Breast epithelium (tissue), 3 donors: Measurements from ENCODE around the gene SLC16A8.

Experiments used
- POLR2A ChIP-seq: fragments of 450-650 bp; IDR thresholded peaks from one replicate; pipeline ENCODE4 v1.6.1; 2016; ENCODE audit warnings: antibody characterized with exemption, mild to moderate bottlenecking, moderate library complexity
- TF ChIP-seq, protein P1 (sequence below), 3 donors: fragments of 450-650 bp; IDR thresholded peaks; one replicate each; pipeline ENCODE4 v1.5.1; 2016 to 2017; ENCODE audit warnings: antibody characterized with exemption in 3 of 3, mild to moderate bottlenecking in 3 of 3, moderate library complexity in 3 of 3

DNA sequence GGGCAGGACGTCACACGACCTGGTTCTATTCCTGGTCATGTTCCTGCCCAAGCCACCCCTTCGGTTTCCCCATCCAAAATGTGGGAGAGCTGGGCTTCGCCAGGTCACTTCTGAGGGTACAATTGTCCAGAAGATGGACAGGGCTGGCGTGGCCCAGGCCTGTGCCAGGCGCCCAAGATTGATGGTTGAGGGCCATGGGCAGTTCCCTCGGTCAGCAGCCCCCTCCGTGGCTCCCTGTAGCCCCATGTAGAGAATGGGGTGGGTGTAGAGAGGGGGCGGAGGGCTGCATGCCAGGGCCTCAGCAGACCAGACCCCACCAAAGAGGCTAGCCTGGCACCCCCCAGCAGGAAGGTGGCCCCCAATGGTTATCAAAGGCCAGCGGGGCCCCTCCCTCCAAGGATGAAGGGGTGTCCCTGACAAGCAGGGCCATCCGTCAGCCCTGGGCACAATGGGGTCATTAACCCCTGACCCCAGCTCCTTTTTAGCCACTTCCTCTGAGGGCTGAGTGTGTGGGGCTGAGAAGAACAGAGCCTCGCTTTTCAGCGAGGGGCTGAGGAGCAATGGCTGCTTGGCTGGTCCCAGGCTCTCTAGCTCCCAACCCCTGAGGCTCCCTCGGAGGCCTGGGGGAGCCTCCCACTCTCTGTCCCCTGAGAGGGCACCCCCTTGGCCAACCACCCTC, 37.8 kb downstream of the SLC16A8 start:
- TF ChIP-seq POLR2A: no peak
- TF ChIP-seq, protein P1, sequence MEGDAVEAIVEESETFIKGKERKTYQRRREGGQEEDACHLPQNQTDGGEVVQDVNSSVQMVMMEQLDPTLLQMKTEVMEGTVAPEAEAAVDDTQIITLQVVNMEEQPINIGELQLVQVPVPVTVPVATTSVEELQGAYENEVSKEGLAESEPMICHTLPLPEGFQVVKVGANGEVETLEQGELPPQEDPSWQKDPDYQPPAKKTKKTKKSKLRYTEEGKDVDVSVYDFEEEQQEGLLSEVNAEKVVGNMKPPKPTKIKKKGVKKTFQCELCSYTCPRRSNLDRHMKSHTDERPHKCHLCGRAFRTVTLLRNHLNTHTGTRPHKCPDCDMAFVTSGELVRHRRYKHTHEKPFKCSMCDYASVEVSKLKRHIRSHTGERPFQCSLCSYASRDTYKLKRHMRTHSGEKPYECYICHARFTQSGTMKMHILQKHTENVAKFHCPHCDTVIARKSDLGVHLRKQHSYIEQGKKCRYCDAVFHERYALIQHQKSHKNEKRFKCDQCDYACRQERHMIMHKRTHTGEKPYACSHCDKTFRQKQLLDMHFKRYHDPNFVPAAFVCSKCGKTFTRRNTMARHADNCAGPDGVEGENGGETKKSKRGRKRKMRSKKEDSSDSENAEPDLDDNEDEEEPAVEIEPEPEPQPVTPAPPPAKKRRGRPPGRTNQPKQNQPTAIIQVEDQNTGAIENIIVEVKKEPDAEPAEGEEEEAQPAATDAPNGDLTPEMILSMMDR (IDR thresholded peaks at IDR 0.05): no peak
